ENCODE data around the gene ADGRG3. TPM values are rescaled to one million over a fixed set of nuclear protein-coding genes. Genes with fewer than 3 reads are reported as not detected.

ADGRG3 gene
- total RNA-seq, 2 experiments from 2014 or later = not detected

DNA sequence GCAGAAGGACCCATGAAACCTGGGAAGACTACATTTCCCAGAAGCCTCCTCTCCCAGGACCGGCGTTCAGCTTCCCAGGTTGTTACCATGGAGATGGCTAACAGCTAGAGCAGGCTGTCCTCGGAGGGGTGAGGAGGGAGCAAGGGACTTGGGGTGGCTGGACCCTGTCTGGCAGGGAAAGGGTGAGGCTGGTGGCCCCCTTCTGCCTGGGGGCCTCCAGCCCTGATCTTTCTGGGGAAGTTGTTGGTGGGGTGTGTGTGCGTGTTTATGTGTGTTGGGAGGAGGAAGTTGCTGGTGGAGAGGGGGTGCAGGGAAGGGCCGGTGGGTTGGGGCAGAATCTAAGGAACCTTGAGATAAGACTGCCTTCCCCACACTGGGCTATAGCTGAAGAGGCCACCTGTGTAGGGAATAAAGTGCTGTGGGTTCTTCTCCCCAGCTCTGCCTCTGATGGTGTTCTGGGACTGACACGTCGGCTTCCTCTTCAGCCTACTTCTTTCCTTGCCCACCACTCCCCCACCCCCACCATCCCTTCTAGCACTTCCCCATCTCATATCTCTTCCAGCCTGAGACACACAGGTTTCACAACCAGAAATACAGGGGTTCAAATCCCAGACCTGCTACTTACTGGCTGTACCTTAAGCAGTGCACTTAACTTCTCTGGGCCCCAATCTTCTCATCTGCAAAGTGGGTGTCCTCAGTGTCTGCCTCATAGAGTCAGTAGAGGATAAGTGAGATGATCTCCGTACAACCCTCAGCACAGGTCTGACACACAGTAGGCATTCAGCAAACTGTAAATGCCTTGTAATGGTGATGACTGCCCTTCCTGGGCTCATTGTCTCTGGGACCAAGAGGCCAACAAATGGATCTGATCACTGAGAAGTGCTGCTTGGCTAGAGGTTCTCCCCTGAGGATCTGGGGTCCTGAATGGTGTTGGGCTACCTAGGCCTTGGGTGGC, 26.9 kb downstream of the ADGRG3 start, which contains the start of gene DRC7:
DRC7 (plus strand) TSS at position 82 of the 955 bp plus-strand sequence. CDS start 3,144 bp downstream, outside the sequence.
- Mint-ChIP-seq H3K27ac (peak within 1 kb of the TSS; percentile 58), H3K4me1 (ENCODE audit: low read depth) (peaks cover 17% of the 10 kb centered on the region), H3K36me3 (ENCODE audit: low read depth) (no peaks in the 10 kb centered on the region), H3K4me3 (peak within 1 kb of the TSS; percentile 21), H3K9me3 (no peaks in the 10 kb centered on the region), H3K27me3 (no peaks in the 10 kb centered on the region)
- DNase-seq (peak; percentile 46), ATAC-seq (peak; percentile 70)
- TF ChIP-seq, protein P1, sequence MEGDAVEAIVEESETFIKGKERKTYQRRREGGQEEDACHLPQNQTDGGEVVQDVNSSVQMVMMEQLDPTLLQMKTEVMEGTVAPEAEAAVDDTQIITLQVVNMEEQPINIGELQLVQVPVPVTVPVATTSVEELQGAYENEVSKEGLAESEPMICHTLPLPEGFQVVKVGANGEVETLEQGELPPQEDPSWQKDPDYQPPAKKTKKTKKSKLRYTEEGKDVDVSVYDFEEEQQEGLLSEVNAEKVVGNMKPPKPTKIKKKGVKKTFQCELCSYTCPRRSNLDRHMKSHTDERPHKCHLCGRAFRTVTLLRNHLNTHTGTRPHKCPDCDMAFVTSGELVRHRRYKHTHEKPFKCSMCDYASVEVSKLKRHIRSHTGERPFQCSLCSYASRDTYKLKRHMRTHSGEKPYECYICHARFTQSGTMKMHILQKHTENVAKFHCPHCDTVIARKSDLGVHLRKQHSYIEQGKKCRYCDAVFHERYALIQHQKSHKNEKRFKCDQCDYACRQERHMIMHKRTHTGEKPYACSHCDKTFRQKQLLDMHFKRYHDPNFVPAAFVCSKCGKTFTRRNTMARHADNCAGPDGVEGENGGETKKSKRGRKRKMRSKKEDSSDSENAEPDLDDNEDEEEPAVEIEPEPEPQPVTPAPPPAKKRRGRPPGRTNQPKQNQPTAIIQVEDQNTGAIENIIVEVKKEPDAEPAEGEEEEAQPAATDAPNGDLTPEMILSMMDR (IDR thresholded peaks at IDR 0.05) = no peak
- POLR2A ChIA-PET = interaction anchor here (0.9 kb wide), 1 partner anchor 207 kb away, joined by 3 read pairs; no protein-coding TSS in a partner anchor
- intact Hi-C loops (cut with micrococcal nuclease) = no loop called here
- CTCF ChIA-PET = no interaction called here

DNA sequence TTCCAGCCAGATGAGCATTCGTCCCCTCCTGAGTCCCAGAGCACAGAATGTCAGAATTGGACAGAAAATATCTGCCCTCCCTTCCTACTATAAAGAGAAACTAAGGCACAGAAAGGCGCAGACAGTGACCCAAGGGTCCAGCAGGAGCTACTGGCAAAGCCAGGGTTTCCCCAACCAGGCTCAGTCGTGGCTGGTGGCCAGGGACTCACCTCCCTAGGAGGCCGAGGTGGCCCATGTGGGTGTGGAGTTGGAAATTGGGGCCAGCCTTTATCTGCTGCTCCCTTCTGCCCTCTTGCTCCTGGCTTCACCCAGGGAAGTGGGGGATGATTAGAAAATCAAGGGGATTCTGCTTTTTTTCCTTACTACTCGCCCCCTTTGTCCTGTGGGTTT, 27.6 kb downstream of the ADGRG3 start:
- POLR2A ChIA-PET = interaction anchor here (1.2 kb wide), 1 partner anchor 11 kb away, joined by 3 read pairs; no protein-coding TSS in a partner anchor
- H3K9me3 Mint-ChIP-seq = no peaks in the 10 kb centered on the region

DNA sequence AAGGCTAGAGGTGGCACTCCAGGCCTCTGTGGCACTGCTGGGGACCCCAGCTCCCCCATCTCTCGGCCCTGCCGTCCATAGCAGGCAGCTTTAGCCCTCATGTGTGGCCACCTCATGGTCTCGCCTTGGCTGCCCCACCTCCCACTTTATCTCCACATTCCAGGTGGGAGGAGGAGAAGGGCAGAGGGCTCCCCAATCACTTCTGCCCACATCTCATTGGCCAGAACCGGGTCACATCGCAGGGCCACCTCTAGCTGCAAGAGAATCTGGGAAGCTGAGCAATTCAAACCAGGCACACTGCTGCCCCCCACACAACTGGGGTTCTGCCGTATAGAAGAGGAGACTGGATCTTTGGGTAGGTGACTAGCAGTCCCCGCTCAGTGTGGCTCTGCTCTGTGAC, 28.1 kb downstream of the ADGRG3 start:
- Mint-ChIP-seq H3K4me1 (ENCODE audit: low read depth) (peaks cover 9% of the 10 kb centered on the region), H3K36me3 (ENCODE audit: low read depth) (no peaks in the 10 kb centered on the region), H3K9me3 (no peaks in the 10 kb centered on the region), H3K4me3 (no peak overlapping the region), H3K27ac (no peak overlapping the region), H3K27me3 (no peaks in the 10 kb centered on the region)
- POLR2A ChIA-PET = interaction anchor here (1.2 kb wide), 1 partner anchor 12 kb away, joined by 3 read pairs; no protein-coding TSS in a partner anchor
- CTCF ChIA-PET = no interaction called here
- TF ChIP-seq, protein P1 (IDR thresholded peaks at IDR 0.05) = no peak
- DNase-seq (no peak), ATAC-seq (no peak)
- intact Hi-C loops (cut with micrococcal nuclease) = no loop called here

More for the DNA sequence above, 27.6 kb downstream of the ADGRG3 start:
- H3K4me3 Mint-ChIP-seq = no peak overlapping the region
- intact Hi-C loops (cut with micrococcal nuclease) = no loop called here
- no peak for DNase-seq
- H3K36me3 Mint-ChIP-seq (ENCODE audit: low read depth) = no peaks in the 10 kb centered on the region
- no peak for ATAC-seq
- CTCF ChIA-PET = no interaction called here
- TF ChIP-seq, protein P1 (IDR thresholded peaks at IDR 0.05) = no peak
- H3K4me1 Mint-ChIP-seq (ENCODE audit: low read depth) = peaks cover 11% of the 10 kb centered on the region
- peak overlapping the region; percentile 58 for H3K27ac Mint-ChIP-seq
- no peaks in the 10 kb centered on the region for H3K27me3 Mint-ChIP-seq

DNA sequence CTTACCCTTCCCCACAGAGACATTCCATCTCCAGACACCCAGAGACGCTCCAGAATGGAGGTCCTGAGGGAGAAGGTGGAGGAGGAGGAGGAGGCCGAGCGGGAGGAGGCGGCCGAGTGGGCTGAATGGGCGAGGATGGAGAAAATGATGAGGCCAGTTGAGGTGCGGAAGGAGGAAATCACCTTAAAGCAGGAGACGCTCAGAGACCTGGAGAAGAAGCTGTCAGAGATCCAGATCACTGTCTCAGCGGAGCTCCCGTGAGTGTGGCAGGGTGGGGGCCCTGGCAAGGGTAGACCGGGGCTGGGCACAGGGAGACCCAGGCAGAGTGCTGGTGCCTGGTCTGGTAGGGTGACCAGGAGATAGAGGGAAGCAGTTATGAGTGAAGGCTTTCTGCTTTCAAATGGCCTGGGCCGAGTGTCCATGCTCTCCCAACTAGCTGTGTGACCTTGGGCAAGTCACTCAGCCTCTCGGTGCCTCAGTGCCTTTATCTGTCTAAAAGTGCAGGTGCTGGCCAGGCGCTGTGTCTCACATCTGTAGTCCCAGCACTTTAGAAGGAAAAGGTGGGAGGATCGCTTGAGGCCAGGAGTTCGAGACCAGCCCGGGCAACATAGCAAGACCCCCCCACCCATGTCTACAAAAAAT, 29.9 kb downstream of the ADGRG3 start:
- no peaks in the 10 kb centered on the region for H3K27me3 Mint-ChIP-seq
- ChIA-PET POLR2A (no interaction called here), CTCF (interaction anchor here (0.7 to 1.8 kb wide), 2 partner anchors 48 to 281 kb away, joined by 3 to 6 read pairs; no protein-coding TSS in a partner anchor)
- DNase-seq = no peak
- H3K4me3 Mint-ChIP-seq = no peak overlapping the region
- no peak overlapping the region for H3K27ac Mint-ChIP-seq
- TF ChIP-seq, protein P1 (IDR thresholded peaks at IDR 0.05) = no peak
- H3K4me1 Mint-ChIP-seq (ENCODE audit: low read depth) = peaks cover 9% of the 10 kb centered on the region
- ATAC-seq = no peak
- intact Hi-C loops (cut with micrococcal nuclease) = no loop called here
- H3K36me3 Mint-ChIP-seq (ENCODE audit: low read depth) = no peaks in the 10 kb centered on the region
- H3K9me3 Mint-ChIP-seq = no peaks in the 10 kb centered on the region
